OCI-LY3 (cell line): ENCODE measurements around the gene COL13A1.

Source experiments
- CTCF ChIP-seq: fragments of 200-600, 300-600 bp; sonication (generic); IDR thresholded peaks from 2 replicates; pipeline ENCODE4 v1.5.1; 2014; ENCODE audit warnings: antibody characterized with exemption, low read length, low read depth
- EZH2phosphoT487 ChIP-seq: fragments of 200-600 bp; shearing (Covaris generic); IDR thresholded peaks from 2 replicates; pipeline ENCODE4 v1.6.1; 2018; ENCODE audit warnings: antibody characterized with exemption, mixed run types, low read depth

GRCh38 chr10:69759641-69760040 is 42.1 kb upstream of the COL13A1 start:
- TF ChIP-seq CTCF, result no peak
- TF ChIP-seq EZH2phosphoT487, result no peak
